Stimulated activated CD4-positive, alpha-beta T cell treated with anti-CD3 and anti-CD28 coated beads, Interleukin-4, amount 100 ng/mL, for 1 hour (primary cell): ENCODE data around the gene EI24.
A peak's percentile ranks its signal among the peaks of the same experiment; 100 is the strongest.
"Not testable (repeated sequence)": the region's sequence is repeated elsewhere in the genome, so short reads cannot be mapped to it uniquely, and the experiment has no call there.

Source experiments
- DNase-seq: peaks from one replicate; pipeline ENCODE4 v3.0.0-alpha.2; 2020

Gene EI24

GRCh38 chr11:125568970-125569914, at the start of gene EI24:
Gene EI24 (plus strand): TSS chr11:125569477. CDS start chr11:125572528, 3,051 bp downstream.
- DNase-seq: peak; percentile 92

DNA sequence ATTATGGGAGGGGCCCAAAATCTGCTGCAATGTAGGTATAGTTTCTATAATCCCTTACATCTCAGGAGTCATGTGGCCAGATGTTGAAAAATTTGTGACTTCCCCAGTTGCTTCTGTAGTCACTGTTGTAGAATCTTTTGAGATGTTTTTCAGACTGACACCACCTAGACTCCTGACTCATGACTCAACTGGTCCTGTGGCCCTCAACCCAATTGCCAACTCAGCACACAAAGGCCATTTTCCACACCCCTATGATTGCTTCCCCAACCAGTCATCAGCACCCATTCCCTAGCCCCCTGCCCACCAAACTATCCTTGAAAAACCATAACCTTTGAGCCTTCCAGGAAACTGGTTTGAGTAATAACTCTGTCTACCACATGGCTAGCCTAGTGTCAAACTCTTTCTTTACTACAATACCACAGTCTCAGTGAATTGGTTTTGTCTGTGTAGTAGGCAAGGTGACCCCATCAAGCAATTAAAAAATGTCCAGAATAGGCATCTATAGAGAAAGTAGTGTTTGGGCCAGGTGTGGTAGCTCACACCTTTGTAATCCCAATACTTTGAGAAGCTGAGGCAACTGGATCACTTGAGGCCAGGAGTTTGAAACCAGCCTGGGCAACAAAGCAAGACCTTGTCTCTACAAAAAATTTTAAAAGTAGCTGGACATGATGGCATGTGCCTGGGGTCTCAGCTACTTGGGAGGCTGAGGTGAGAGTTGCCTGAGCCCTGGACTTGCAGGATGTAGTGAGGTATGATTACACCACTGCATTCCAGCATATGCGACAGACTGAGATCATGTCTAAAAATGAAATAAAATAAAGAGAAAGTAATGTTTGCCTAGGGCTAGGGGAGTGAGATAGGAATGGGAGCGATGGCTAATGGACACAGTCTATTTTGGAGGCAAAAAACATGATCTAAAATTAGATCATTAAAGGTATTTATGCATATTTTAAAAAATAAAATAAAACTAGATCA, 49.1 kb upstream of the EI24 start:
- no peak for DNase-seq

GRCh38 chr11:125525303-125525702, 44.0 kb upstream of the EI24 start:
- no peak for DNase-seq

GRCh38 chr11:125532668-125533067, 36.6 kb upstream of the EI24 start:
- no peak for DNase-seq

DNA sequence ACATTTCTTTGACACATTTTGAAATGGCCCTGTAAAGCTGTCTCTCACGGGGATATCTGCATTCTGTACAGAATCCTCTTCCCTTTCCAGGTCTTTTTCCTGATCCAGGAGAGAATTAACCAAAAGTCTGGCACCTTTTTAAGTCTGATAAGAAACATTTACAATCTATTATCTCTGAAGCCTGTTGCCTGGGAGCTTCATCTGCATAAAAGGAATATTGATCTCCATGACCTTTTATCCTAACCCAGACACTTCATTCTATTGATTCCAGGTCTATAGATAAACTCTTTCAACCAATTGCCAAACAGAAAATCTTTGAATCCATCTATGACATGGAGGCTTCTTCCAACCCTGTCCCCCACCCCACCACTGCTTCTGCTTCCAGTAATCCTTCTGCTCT, 33.7 kb upstream of the EI24 start:
- no peak for DNase-seq

GRCh38 chr11:125536834-125537233, 32.4 kb upstream of the EI24 start:
- not testable (repeated sequence) for DNase-seq

DNA sequence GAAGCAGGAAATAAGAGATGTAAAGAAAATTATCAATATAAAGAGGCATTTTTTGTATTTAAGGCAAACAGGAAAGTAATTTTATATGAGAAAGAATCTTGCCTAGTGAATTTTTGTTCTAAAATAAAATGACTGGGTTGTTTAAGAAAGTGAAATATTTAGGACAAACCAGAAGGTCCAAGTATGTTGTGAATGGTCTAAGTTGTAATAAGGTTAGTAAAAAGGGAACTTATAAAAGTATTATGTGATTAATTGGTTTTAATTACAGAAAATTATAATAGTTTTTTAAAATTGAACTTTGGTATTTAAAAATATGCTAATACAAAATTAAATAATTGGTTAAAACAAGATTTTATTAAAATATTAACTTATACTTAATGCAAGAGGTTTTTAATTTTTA, 26.6 kb upstream of the EI24 start:
- no peak for DNase-seq

GRCh38 chr11:125550780-125551179, 18.5 kb upstream of the EI24 start:
- DNase-seq: no peak

GRCh38 chr11:125551835-125552342, 17.4 kb upstream of the EI24 start:
- no peak for DNase-seq

- DNase-seq: no peak
Observed at GRCh38 chr11:125552927-125553326, 16.4 kb upstream of the EI24 start.

GRCh38 chr11:125553357-125553756, 15.9 kb upstream of the EI24 start:
- no peak for DNase-seq

- DNase-seq: no peak
Observed at GRCh38 chr11:125554038-125554437, 15.2 kb upstream of the EI24 start.

GRCh38 chr11:125559888-125560287, 9.4 kb upstream of the EI24 start:
- no peak for DNase-seq

DNA sequence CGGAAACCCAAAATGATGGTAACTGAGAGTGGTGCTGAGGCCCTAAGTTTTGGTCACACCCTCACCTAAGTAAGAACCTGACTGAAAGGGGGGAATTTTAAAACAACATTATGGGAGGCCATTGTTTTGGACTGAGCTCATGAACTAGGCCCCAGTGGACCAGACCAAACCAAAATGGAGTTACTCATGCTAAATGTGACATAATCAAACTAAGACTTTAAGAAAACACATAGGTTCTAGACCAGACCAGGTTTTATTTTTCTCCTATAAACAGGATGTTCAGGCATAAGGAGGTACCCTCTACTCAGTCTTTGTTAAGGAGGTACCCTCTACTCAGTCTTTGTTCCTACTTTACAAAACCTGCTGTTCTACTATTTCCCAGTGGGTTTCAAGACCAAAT, 7.4 kb upstream of the EI24 start:
- DNase-seq: no peak

DNA sequence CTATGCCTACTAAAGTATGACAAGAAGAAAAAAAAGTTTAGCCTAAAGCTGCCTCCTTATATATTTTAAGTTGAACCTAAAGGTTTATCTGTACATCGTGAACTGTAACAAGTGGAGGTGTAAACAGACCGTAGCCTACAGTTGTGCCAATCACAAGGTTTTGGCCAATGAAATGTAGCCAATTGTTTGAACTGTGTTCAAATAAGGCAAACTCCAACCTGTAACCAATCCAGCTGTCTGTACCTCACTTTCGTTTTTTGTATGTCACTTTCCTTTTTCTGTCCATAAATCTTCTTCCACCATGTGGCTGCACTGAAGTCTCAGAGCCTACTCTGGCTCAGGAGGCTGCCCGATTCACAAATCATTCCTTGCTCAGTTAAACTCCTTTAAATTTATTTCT, 6.8 kb upstream of the EI24 start:
- DNase-seq: no peak

GRCh38 chr11:125564357-125564756, 4.9 kb upstream of the EI24 start:
- DNase-seq: no peak

DNA sequence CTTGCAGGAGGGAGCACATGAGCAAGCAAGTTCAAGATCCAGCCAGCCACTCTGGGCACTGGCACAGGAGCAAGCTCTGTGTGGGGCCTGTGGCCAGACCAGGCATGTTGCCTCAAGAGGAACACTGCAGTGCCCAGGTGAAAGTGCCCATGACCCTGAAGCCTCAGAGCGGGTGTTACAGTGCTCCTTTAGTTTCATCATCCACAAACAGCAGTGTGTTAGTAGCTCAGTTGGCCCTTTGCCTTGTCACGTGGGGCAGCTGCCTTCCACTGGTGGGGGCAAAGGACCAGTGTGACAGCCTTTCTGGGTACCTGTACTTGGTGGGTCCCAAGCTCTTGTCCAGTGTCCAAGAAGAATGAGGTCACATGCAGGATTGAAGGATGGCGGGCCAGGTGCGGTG, 3.0 kb upstream of the EI24 start:
- DNase-seq: no peak

DNA sequence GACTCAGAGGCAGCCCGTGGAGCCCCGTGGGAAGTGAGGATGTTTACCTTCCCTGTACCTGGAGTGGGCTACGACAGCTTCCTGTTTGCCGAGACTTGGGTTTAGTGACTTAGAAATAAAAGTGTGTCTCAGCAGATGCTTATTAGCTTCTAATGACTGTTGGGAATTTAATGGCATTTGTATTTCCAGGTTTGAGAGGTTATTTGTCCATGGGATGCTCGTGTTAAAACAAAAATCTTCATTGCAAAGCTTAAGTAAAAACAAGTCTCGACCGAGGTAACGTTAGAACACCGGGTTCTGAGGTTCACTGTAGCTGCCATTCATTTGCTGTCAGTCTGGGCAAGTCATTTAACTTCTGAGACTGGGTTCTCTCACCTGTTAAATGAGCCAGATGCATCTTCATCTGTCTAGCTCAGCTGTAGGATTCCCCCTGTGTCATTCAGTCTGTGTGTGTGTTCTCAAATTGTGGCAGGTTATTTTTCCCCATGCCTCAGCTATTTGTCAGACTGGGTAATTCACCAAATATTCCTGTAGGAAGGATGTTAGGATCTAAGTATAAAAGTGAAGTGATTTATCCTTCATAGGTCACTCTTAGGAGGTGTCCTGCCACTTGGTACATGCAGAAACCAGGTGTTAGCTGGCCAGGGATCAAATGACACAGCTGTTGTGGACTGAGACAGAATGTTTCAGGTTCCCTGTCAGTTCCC, 791 bp downstream of the EI24 start:
- DNase-seq: no peak

DNA sequence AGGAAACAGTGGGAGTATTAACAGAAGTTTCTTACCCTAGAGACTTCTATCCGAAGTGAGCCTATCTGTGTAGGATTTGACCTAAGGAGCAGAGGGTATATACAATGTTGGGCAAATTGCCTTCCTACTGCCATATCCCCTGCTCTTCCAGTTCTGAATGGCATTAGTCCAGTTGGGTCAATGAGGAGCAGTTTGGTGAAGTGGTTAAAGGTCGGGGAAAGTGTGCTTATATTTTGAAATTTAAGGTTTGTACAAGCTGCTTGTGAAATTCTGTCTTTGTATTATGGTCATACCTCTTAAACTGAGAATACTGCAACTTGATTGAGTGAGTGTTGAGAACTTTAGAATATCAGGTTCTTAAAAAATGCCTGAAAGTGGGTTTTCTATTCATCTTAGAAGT, 1.7 kb downstream of the EI24 start:
- no peak for DNase-seq

DNA sequence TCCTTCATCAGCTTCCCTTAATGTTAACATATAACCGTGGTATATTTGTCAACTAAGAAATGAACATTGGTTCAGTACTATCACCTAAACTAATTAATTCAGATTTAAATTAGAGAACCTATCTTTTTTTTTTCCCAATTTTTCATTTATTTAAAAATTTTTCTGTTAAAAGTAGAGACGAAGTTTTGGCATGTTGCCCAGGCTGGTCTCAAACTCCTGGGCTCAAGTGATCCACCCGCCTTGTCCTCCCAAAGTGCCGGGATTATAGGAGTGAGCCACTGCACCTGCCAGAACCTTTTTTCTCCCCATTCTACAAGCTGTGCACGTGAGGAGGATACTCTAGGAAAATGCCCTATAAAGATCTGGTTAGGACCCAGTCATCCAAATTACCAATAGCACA, 3.6 kb downstream of the EI24 start:
- DNase-seq: no peak

DNA sequence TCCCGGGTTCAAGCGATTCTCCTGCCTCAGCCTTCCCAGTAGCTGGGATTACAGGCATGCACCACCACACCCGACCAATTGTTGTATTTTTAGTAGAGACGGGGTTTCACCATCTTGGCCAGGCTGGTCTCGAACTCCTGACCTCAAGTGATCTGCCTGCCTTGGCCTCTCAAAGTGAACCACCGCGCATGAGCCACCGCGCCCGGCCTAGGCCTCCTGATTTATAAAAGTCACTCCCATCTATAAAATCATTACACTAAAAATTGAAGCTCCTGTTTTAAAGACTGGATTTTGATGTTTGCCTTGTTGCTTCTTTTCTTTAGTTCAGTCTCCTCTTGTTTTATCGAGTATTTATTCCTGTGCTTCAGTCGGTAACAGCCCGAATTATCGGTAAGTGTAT, 7.9 kb downstream of the EI24 start:
- not testable (repeated sequence) for DNase-seq

DNA sequence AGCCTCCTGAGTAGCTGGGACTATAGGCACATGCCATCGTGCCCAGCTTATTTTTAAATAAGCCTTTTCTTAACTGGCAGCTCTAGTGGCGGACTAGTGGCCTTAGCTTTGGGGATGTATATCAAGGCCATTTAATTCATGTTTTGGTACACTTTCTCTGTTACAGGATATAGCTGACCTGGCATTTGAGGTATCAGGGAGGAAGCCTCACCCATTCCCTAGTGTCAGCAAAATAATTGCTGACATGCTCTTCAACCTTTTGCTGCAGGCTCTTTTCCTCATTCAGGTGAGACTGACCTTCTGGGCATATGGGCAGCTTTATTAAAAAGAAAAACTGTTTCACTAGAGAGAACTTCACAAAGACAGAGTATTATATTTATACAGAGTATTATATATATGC, 9.5 kb downstream of the EI24 start:
- DNase-seq: no peak

GRCh38 chr11:125579811-125580210, 10.5 kb downstream of the EI24 start:
- DNase-seq: no peak
